HL-60/S4 treated with retinoic acid at 250 ng/mL for 4 days and 3 days (cell line): ENCODE results near the gene RAB28.

Experiments
- in situ Hi-C: fragments of 300-500 bp; cut with MboI; formaldehyde crosslinking; loops from 2 replicates; pipeline ENCODE4 v1.7.0; 2022; ENCODE audit warnings: low sequenced_read_pairs

Gene RAB28

GRCh38 chr4:13484122-13484748 lies at the start of gene RAB28:
Gene RAB28 (minus strand): TSS chr4:13484340.
- in situ Hi-C loops: no loop called here

GRCh38 chr4:13531625-13531998 lies 47.5 kb upstream of the RAB28 start:
- in situ Hi-C loops: no loop called here

- in situ Hi-C loops: no loop called here
Measured at GRCh38 chr4:13530823-13531624, 46.9 kb upstream of the RAB28 start.

- in situ Hi-C loops: no loop called here
Measured at GRCh38 chr4:13529128-13529919, 45.2 kb upstream of the RAB28 start.

GRCh38 chr4:13528821-13529127 lies 44.6 kb upstream of the RAB28 start:
- in situ Hi-C loops: no loop called here

- in situ Hi-C loops: no loop called here
Measured at GRCh38 chr4:13527981-13528820, 44.1 kb upstream of the RAB28 start.

- in situ Hi-C loops: no loop called here
Measured at GRCh38 chr4:13527192-13527980, 43.2 kb upstream of the RAB28 start.

GRCh38 chr4:13526658-13527057 lies 42.5 kb upstream of the RAB28 start:
- in situ Hi-C loops: no loop called here

GRCh38 chr4:13525606-13526281 lies 41.6 kb upstream of the RAB28 start:
- in situ Hi-C loops: no loop called here

GRCh38 chr4:13524504-13525243 lies 40.5 kb upstream of the RAB28 start:
- in situ Hi-C loops: no loop called here

- in situ Hi-C loops: no loop called here
Measured at GRCh38 chr4:13523591-13524503, 39.7 kb upstream of the RAB28 start.

GRCh38 chr4:13523105-13523477 lies 39.0 kb upstream of the RAB28 start:
- in situ Hi-C loops: no loop called here

- in situ Hi-C loops: no loop called here
Measured at GRCh38 chr4:13522282-13523104, 38.4 kb upstream of the RAB28 start.

GRCh38 chr4:13521047-13521446 lies 36.9 kb upstream of the RAB28 start:
- in situ Hi-C loops: no loop called here

- in situ Hi-C loops: no loop called here
Measured at GRCh38 chr4:13516315-13516860, 32.2 kb upstream of the RAB28 start.

GRCh38 chr4:13515268-13515667 lies 31.1 kb upstream of the RAB28 start:
- in situ Hi-C loops: no loop called here

- in situ Hi-C loops: no loop called here
Measured at GRCh38 chr4:13514722-13515121, 30.6 kb upstream of the RAB28 start.
